Measurements from ENCODE around the gene CAVIN2.

DNA sequence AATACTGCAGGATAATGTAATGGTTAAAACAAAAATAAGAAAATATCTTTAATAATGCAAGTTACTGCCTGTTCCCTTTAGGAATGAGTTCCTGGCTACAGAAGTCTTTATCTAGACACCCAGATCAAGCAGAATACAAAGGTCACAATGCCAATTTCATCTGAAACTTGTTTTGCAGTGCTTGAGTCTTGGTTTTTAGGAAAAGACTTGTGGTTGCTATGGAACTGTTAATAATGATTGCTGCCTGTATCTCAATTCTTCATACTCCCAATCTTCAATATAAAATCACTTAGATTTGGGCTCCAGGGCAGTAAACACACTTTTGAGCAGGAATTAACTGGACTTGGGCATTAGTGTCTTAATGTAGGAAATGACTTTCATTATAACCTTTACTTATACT is 14.2 kb downstream of the CAVIN2 start:
- TF ChIP-seq CTCF (tag by site-specific recombination; IDR thresholded peaks at IDR 0.05) (no peak), EGR2 (tag by site-specific recombination; IDR thresholded peaks at IDR 0.05; ENCODE audit: low read depth) (no peak), YY1 (tag by site-specific recombination; IDR thresholded peaks at IDR 0.05) (no peak), ZNF157 (tag by site-specific recombination; IDR thresholded peaks at IDR 0.05) (no peak), MZF1 (tag by site-specific recombination; IDR thresholded peaks at IDR 0.05; ENCODE audit: borderline replicate concordance) (no peak), PRDM1 (tag by site-specific recombination; IDR thresholded peaks at IDR 0.05) (no peak), ZNF274 (IDR thresholded peaks at IDR 0.05; ENCODE audit: low read length) (no peak), ZNF274 (tag by site-specific recombination; IDR thresholded peaks at IDR 0.05; ENCODE audit: borderline replicate concordance) (no peak), ATF2 (tag by site-specific recombination; IDR thresholded peaks at IDR 0.05; ENCODE audit: low read depth) (no peak), ZBTB1 (tag by site-specific recombination; IDR thresholded peaks at IDR 0.05) (no peak), ZNF23 (tag by site-specific recombination; IDR thresholded peaks at IDR 0.05; ENCODE audit: borderline replicate concordance) (no peak), ZNF211 (tag by site-specific recombination; IDR thresholded peaks at IDR 0.05; ENCODE audit: low read depth) (no peak), ZNF350 (tag by site-specific recombination; IDR thresholded peaks at IDR 0.05) (no peak)
- TF ChIP-seq, protein P1, sequence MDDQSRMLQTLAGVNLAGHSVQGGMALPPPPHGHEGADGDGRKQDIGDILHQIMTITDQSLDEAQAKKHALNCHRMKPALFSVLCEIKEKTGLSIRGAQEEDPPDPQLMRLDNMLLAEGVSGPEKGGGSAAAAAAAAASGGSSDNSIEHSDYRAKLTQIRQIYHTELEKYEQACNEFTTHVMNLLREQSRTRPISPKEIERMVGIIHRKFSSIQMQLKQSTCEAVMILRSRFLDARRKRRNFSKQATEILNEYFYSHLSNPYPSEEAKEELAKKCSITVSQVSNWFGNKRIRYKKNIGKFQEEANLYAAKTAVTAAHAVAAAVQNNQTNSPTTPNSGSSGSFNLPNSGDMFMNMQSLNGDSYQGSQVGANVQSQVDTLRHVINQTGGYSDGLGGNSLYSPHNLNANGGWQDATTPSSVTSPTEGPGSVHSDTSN (CRISPR knock-in tag; IDR thresholded peaks at IDR 0.05), result no peak

Data from HEK293 (cell line).